Natural killer cell treated with Interleukin-12 subunit alpha and Interleukin-12 subunit beta and Interleukin-15 and Interleukin-18, amount 100 ng/mL, for 72 hours (primary cell): ENCODE data around the gene DOCK4. TPM values are rescaled to one million over a fixed set of nuclear protein-coding genes. Genes with fewer than 3 reads are reported as not detected.

Experiments used
- ATAC-seq, 2 donors: fragments of 150-1000 bp; cut with Tn5 transposase in 1 of 2; sonication (Bioruptor Pico), chemical (Tn5 transposase) in 1 of 2; 2 replicates each; pipeline ENCODE4 v1.10.0; 2021
- DNase-seq: peaks from one replicate; pipeline ENCODE4 v3.0.0; 2022; ENCODE audit warnings: low spot score
- H3K27ac Mint-ChIP-seq, 2 donors: 1 replicate in 1 of 2; 2 replicates in 1 of 2; pipeline ENCODE4 v1.8.0; 2022; ENCODE audit warnings: mixed read lengths in 2 of 2, mild to moderate bottlenecking in 1 of 2, moderate library complexity in 1 of 2
- H3K27me3 Mint-ChIP-seq, 2 donors: 1 replicate in 1 of 2; 2 replicates in 1 of 2; pipeline ENCODE4 v1.8.0; 2022; ENCODE audit warnings: mixed read lengths in 2 of 2
- H3K36me3 Mint-ChIP-seq: one replicate; pipeline ENCODE4 v1.8.0; 2022; ENCODE audit warnings: mixed read lengths
- H3K4me1 Mint-ChIP-seq, 2 donors: 1 replicate in 1 of 2; 2 replicates in 1 of 2; pipeline ENCODE4 v1.8.0; 2022; ENCODE audit warnings: low read depth in 2 of 2, mixed read lengths in 2 of 2, mild to moderate bottlenecking in 1 of 2
- H3K4me3 Mint-ChIP-seq: one replicate; pipeline ENCODE4 v1.8.0; 2022; ENCODE audit warnings: mixed read lengths
- H3K9me3 Mint-ChIP-seq: 2 replicates; pipeline ENCODE4 v1.8.0; 2022; ENCODE audit warnings: mixed read lengths
- total RNA-seq, 2 donors: library from RNA; stranded (reverse); gene quantifications; one replicate each; pipeline ENCODE4 v1.2.3, GENCODE V29; 2022

DOCK4 gene
- total RNA-seq, 2 donors from 2014 or later = 1.8 to 3.3 TPM

DNA sequence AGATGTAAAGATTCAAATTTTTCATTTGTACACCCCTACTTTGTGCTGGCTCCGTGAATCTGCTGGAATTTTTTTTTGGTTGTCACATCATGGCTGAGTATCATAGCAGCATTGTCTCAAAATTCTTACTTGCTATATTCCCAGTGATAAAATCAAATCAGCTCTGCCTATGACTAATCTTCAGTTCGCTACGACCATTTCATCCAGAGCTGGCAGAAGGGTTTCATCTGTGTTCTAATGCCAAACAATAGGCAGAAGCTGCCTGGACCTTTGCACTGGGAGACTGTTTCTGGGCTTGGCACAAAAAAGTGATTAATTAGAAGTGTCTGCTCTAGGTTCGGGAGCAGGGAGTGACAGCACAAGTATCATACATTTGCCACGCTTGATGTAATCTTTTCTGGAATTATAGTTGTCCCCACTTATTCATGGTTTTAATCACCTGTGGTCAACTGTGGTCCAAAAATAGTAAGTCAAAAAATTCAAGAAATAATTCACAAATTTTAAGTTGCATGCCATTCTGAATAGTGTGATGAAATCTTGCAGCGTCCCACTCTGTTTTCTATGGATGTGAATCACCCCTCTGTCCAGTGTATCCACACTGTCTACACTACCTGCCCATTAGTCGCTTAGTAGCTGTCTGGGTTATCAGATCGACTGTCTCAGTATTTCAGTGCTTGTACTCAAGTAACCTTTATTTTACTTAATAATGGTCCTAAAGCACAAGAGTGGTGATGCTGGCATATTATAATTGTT lies 523.4 kb downstream of the DOCK4 start:
- Mint-ChIP-seq H3K9me3 (peaks cover 5% of the 10 kb centered on the region), H3K4me1 (no peaks in the 10 kb centered on the region), H3K27me3 (no peaks in the 10 kb centered on the region), H3K4me3 (no peak overlapping the region), H3K36me3 (no peaks in the 10 kb centered on the region), H3K27ac (no peak overlapping the region)
- ATAC-seq = no peak
- no peak for DNase-seq

DNA sequence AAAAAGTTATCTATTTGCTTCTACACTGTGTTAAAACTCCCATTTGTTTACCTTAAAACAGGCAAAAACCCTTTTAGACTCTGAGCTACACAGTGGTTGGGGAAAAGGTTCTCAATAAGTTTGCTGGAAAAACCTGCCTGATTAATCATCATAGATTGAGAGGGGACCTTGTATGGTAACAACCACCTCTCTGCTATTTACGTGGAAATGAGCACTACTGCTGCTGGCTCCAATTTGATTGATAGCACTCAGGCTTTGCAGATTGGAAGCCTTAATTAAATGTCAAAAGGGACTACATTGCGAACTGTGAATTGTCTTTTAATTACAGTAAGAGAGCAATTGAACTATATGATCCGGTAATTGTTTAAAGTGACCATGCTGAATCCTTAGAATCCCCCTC lies 525.0 kb downstream of the DOCK4 start:
- no peak overlapping the region for H3K27ac Mint-ChIP-seq
- H3K9me3 Mint-ChIP-seq = peaks cover 1% of the 10 kb centered on the region
- ATAC-seq = no peak
- no peak overlapping the region for H3K4me3 Mint-ChIP-seq
- DNase-seq = no peak
- no peaks in the 10 kb centered on the region for H3K4me1 Mint-ChIP-seq
- H3K27me3 Mint-ChIP-seq = no peaks in the 10 kb centered on the region
- no peaks in the 10 kb centered on the region for H3K36me3 Mint-ChIP-seq

DNA sequence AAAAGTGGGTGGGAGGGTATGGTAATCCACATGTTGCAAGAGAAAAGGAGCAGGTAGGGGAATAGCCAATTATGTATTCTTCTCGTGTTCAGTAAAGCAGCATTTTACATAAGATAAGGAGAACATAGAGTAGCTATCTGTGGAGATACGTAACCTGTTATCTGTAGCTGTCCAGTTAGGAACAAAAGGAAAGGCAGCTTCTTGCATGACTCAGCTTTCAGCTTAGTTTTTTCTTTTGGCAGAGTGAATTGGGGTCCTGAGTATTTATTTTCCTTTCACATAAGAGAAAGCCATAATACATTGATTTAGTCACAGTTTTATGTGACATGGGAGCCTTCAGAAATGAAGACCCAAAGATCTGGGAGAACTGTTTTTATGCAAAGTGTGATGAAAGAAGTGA lies 527.2 kb downstream of the DOCK4 start:
- Mint-ChIP-seq H3K27me3 (no peaks in the 10 kb centered on the region), H3K4me3 (no peak overlapping the region), H3K4me1 (no peaks in the 10 kb centered on the region), H3K36me3 (no peaks in the 10 kb centered on the region), H3K27ac (no peak overlapping the region), H3K9me3 (no peaks in the 10 kb centered on the region)
- no peak for DNase-seq
- no peak for ATAC-seq

DNA sequence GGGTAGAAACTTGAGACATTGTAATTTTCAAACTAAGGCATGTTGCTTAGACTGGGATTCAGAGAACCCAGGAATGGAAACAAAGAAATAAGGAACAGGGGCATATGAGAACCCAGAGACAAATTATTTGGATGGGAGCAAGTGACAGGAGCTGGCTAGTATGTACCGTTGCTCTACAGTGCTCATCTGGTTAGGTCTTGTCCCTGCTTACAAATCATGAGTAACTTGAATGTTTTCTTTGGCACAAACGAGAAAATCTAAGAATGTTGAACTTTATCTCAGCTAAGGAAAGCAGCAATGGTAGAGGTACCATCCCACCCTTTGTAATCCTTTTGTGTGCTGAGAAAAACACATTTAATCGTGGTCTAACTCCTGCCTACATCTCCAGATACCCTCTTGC lies 527.9 kb downstream of the DOCK4 start:
- no peaks in the 10 kb centered on the region for H3K36me3 Mint-ChIP-seq
- H3K4me3 Mint-ChIP-seq = no peak overlapping the region
- no peak overlapping the region for H3K27ac Mint-ChIP-seq
- DNase-seq = no peak
- no peaks in the 10 kb centered on the region for H3K9me3 Mint-ChIP-seq
- ATAC-seq = no peak
- H3K27me3 Mint-ChIP-seq = peaks cover 0 to 7% of the 10 kb centered on the region in 2 donors
- no peaks in the 10 kb centered on the region for H3K4me1 Mint-ChIP-seq

DNA sequence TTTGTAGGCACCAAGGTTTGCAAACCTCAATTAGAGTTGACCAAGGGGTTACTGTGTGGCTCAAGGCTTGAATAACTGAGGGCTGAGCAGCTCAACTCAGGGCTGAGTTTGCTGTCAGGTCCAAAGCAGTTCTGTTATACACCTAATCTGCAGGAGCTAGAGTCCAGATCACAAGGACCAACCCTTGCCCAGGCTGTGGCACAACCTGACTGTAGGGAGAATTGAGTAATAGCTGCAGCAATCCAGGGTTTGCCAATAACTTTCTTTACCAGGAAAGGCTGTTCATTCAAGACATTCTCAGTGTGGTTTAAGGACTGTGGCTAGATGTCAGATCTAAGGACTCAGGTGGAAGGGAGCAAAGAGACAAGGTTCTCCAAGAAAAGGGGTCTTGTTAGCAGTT lies 528.4 kb downstream of the DOCK4 start:
- Mint-ChIP-seq H3K36me3 (no peaks in the 10 kb centered on the region), H3K4me1 (no peaks in the 10 kb centered on the region), H3K27me3 (peaks cover 0 to 7% of the 10 kb centered on the region in 2 donors), H3K4me3 (no peak overlapping the region), H3K9me3 (no peaks in the 10 kb centered on the region), H3K27ac (no peak overlapping the region)
- DNase-seq (no peak), ATAC-seq (no peak)

DNA sequence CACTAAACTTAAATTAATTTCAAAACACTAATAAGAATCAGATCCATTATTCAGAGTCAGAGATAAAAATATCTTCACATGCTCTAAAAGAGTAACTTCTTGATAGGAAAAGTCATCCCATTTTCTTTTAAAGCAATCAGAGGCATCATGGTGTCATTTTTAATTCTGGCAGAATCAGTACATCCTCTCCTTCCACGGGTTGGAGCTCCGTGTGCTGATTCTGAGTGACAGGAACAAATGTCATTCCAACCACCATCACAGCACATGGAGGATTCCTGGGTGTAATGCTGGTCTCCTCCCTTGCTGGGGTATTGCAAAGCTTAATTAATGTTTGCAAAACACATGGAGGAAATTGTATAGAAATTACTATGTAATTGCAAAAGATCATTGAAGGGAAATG lies 529.4 kb downstream of the DOCK4 start:
- Mint-ChIP-seq H3K27ac (no peak overlapping the region), H3K36me3 (no peaks in the 10 kb centered on the region), H3K9me3 (no peaks in the 10 kb centered on the region), H3K27me3 (peaks cover 0 to 7% of the 10 kb centered on the region in 2 donors), H3K4me3 (no peak overlapping the region), H3K4me1 (no peaks in the 10 kb centered on the region)
- ATAC-seq (no peak), DNase-seq (no peak)

Other genes with a start within 250 kb of the DOCK4 start
- gene ZNF277, start 296 bp upstream of the DOCK4 start, total RNA-seq = 10 to 100 TPM; 11.2 to 15.0 TPM
- 10 to 100 TPM; 67.2 to 77.4 TPM for gene IFRD1, start 244.1 kb upstream of the DOCK4 start, total RNA-seq